Ovary (tissue), 9 donors: Measurements from ENCODE around the gene AGT. TPM values are rescaled to one million over a fixed set of nuclear protein-coding genes. Genes with fewer than 3 reads are reported as not detected.

Experiments used
- DNase-seq, 5 donors: peaks; one replicate each; pipeline ENCODE4 v3.0.0-alpha.2; 2019 to 2020
- H3K27ac ChIP-seq, 2 donors: fragments of 200-600 bp; one replicate each; pipeline versions ENCODE4 v1.5.1 to v1.8.0; 2019 to 2022
- H3K27me3 ChIP-seq: fragments of 200-600 bp; one replicate; pipeline ENCODE4 v1.8.0; 2022
- H3K36me3 ChIP-seq: fragments of 200-600 bp; sonication (generic); one replicate; pipeline ENCODE4 v1.5.1; 2019
- H3K4me1 ChIP-seq: one replicate; pipeline ENCODE4 v1.8.1; 2013; ENCODE audit warnings: mild to moderate bottlenecking, moderate library complexity; ENCODE audit not compliant: insufficient read depth
- H3K4me3 ChIP-seq: fragments of 200-600 bp; sonication (generic); one replicate; pipeline ENCODE4 v1.5.1; 2017
- H3K9me3 ChIP-seq, 2 donors: fragments of 200-600 bp in 1 of 2; sonication (generic) in 1 of 2; one replicate each; pipeline versions ENCODE4 v1.5.1 to v1.8.1; 2013 to 2019; ENCODE audit warnings: mild to moderate bottlenecking in 1 of 2, moderate library complexity in 1 of 2
- EP300 ChIP-seq: sonication (generic); formaldehyde crosslinking; IDR thresholded peaks from one replicate; pipeline ENCODE4 v1.6.1; 2017; ENCODE audit warnings: antibody characterized with exemption
- POLR2A ChIP-seq: fragments of 450-650 bp; IDR thresholded peaks from one replicate; pipeline ENCODE4 v1.6.1; 2017; ENCODE audit warnings: antibody characterized with exemption, mild to moderate bottlenecking, moderate library complexity
- WGBS, 3 donors: extraction: QIAGEN DNeasy Blood & Tissue Kit in 1 of 3; methylation state at CpG; one replicate each; pipeline versions ENCODE4 v1.1.5 to v1.1.7; 2013 to 2017; 5-methylcytosine and 5-hydroxymethylcytosine counted together
- intact Hi-C, 4 donors: fragments of 100-400 bp; cut with DNase I; formaldehyde crosslinking; loops; one replicate each; pipeline versions ENCODE4 v1.11.0 to v1.15.1; 2022 to 2023
- polyA plus RNA-seq, 2 donors: library from polyadenylated mRNA; stranded (reverse); fragments of 200-250 nt in 1 of 2; fragments of 350-450 nt in 1 of 2; fragmentation: Illumina TruSeq in 1 of 2; extraction: RNeasy Lipid Tissue Mini Kit (QIAGEN cat#74804) in 1 of 2; gene quantifications; one replicate each; pipeline ENCODE4 v1.2.3, GENCODE V29; 2013 to 2014
- total RNA-seq, 7 donors: library from RNA; depleted of rRNA in 2 of 7; stranded (reverse); fragments of >200 nt in 2 of 7; fragmentation: NEBNext Ultra II Directional in 3 of 7; extraction: Animal tissue kit (Norgen Biotek cat#: 25700) in 3 of 7; gene quantifications; one replicate each; pipeline versions ENCODE4 v1.1.0 to v1.2.4, GENCODE V29; 2016 to 2023
- TF ChIP-seq, protein P1 (sequence below), 3 donors: fragments of 450-650 bp in 2 of 3; fragments of 200-600 bp in 1 of 3; IDR thresholded peaks; one replicate each; pipeline versions ENCODE4 v1.5.1 to v1.8.0; 2016 to 2022; ENCODE audit warnings: antibody characterized with exemption in 3 of 3, mild to moderate bottlenecking in 1 of 3
- donor health status: DM: no; HTN: no; CAD: no; lungs with moderate emphysema.
- donor health status: DM: no; HTN: no; CAD: no.
- donor health status: Bipolar disorder and iron deficiency.
- donor health status: DM: yes; HTN: yes; CAD: no.
- donor health status: DM: no; HTN: no; CAD: no.
- donor health status: DM: yes; HTN: yes; CAD: no.

Gene AGT
- total and polyA plus RNA-seq, 9 donors = 0.60 to 10.0 (median 3.3) TPM

DNA sequence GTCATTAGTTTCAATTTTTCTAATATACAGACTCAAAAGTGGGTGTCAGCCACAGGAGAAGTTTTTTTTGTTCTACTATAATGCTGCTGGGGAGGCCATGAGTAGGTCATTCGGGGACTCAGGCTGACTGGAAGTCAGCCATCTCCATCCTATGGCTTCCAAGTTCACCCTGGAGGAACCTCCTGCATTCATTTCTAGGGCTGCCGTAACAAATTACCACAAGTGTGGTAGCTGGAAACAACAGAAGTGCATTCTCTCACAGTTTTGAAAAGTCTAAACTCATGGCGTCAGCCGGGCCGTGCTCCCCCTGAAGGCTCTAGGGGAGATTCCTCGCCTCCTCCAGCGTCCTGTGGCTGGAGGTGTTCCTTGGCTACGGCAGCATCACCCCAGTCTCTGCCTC lies 17.7 kb downstream of the AGT start:
- Histone ChIP-seq H3K27me3 (no peaks in the 10 kb centered on the region), H3K4me1 (no peaks in the 10 kb centered on the region), H3K9me3 (no peaks in the 10 kb centered on the region), H3K4me3 (no peak overlapping the region), H3K27ac (no peak overlapping the region), H3K36me3 (no peaks in the 10 kb centered on the region)
- TF ChIP-seq POLR2A (no peak), EP300 (no peak)
- TF ChIP-seq, protein P1, sequence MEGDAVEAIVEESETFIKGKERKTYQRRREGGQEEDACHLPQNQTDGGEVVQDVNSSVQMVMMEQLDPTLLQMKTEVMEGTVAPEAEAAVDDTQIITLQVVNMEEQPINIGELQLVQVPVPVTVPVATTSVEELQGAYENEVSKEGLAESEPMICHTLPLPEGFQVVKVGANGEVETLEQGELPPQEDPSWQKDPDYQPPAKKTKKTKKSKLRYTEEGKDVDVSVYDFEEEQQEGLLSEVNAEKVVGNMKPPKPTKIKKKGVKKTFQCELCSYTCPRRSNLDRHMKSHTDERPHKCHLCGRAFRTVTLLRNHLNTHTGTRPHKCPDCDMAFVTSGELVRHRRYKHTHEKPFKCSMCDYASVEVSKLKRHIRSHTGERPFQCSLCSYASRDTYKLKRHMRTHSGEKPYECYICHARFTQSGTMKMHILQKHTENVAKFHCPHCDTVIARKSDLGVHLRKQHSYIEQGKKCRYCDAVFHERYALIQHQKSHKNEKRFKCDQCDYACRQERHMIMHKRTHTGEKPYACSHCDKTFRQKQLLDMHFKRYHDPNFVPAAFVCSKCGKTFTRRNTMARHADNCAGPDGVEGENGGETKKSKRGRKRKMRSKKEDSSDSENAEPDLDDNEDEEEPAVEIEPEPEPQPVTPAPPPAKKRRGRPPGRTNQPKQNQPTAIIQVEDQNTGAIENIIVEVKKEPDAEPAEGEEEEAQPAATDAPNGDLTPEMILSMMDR (IDR thresholded peaks at IDR 0.05) = no peak
- intact Hi-C loops = no loop called here
- DNase-seq = no peak
- WGBS, 3 donors = 69 to 78% (median 73%) methylated on average over 8 of the region's 8 CpGs

DNA sequence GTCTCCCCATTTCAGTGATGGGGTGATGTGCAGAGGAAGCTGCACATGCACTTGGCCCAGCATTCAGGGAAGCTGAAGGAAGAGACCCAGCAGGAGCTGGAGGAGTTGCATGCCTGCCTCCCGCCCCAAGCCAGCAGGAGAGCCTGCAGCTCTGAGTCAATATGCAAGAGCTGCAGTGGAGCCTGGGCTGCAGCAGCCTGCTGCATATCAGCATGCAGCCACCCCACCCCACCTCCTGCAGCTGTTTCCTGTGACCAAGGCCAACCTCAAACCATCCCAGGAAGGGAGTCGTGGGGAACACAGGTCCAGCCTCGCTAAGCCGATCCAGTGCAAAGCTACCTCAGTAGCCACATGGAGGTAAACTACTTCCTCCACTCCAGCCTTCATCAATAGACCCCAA lies 18.9 kb downstream of the AGT start:
- Histone ChIP-seq H3K27ac (no peak overlapping the region), H3K4me1 (no peaks in the 10 kb centered on the region), H3K4me3 (no peak overlapping the region), H3K27me3 (no peaks in the 10 kb centered on the region), H3K9me3 (no peaks in the 10 kb centered on the region), H3K36me3 (no peaks in the 10 kb centered on the region)
- WGBS, 3 donors = 39 to 48% (median 42%) methylated on average over 4 of the region's 4 CpGs
- DNase-seq = no peak
- intact Hi-C loops = no loop called here
- TF ChIP-seq EP300 = no peak
- TF ChIP-seq POLR2A = no peak

DNA sequence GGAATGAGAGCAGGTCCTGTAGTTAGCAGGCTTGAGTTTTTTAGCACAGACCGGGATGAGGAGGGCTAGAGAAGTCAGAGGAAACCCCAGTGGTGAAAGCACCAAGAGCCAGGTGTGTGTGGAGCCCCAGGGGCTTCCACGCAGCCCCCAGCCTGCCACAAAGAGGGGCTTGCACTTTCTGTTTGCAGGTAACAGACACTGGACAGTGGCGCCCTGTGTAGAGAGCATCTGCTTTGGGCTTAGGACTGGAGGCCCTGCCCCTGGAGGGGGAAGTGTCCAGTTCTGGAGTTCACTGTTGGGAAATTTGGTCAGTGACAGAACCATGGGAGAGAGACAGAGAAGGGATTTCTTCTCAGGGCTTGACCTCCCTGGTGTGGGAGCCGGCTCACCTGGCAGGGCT lies 19.5 kb downstream of the AGT start:
- H3K4me1 ChIP-seq = no peaks in the 10 kb centered on the region
- no peaks in the 10 kb centered on the region for H3K27me3 ChIP-seq
- intact Hi-C loops = no loop called here
- H3K9me3 ChIP-seq = no peaks in the 10 kb centered on the region
- H3K27ac ChIP-seq = no peak overlapping the region
- 81 to 88% (median 84%) methylated on average over 4 of the region's 4 CpGs for WGBS, 3 donors
- DNase-seq = no peak
- no peak for TF ChIP-seq EP300
- TF ChIP-seq, protein P1 (IDR thresholded peaks at IDR 0.05) = no peak
- TF ChIP-seq POLR2A = no peak
- no peak overlapping the region for H3K4me3 ChIP-seq
- no peaks in the 10 kb centered on the region for H3K36me3 ChIP-seq

DNA sequence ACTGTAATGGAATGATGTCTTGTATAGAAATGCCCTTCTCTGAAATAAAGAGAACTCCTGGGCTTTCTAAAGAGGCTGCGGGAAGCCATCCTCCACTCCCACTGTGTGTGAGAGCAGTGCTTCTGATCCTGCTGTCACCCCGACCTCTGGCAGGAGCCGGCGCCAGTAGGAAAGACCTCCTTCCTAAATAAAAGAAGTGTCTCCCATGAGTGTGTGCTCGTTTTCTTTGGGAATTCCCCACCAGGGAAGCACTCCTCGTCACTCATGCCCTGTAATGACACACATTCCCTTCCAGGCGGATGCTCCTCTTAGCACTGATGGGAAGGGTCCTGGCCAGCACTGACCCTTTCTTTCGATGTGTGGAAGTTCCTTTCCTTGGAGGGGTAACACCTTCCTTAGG lies 20.1 kb downstream of the AGT start:
- H3K4me1 ChIP-seq = no peaks in the 10 kb centered on the region
- no peaks in the 10 kb centered on the region for H3K9me3 ChIP-seq
- no peak for TF ChIP-seq POLR2A
- no peak for TF ChIP-seq EP300
- TF ChIP-seq, protein P1 (IDR thresholded peaks at IDR 0.05) = no peak
- intact Hi-C loops = no loop called here
- H3K27me3 ChIP-seq = no peaks in the 10 kb centered on the region
- no peak for DNase-seq
- H3K36me3 ChIP-seq = no peaks in the 10 kb centered on the region
- no peak overlapping the region for H3K27ac ChIP-seq
- 84 to 88% (median 84%) methylated on average over 8 of the region's 8 CpGs for WGBS, 3 donors
- H3K4me3 ChIP-seq = no peak overlapping the region

DNA sequence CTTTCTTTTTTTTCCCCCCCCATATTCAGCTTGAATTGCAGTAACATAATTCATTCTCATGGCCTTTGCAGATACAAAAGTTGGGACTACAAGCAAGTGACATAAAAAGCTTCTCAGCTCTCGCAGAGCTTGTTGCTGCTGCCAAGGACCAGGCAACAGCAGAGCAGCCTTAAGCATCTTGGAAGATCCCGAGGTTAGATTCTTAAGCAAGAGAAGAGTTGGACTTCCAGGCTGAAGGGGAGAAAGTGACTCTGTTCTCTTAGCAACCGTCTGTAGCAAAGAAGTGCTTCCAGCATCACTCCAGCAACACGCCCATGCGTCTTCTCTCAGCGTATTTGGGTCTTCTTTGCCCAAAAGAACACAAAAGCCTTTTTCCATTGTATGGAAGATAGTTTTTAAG lies 20.7 kb downstream of the AGT start:
- Histone ChIP-seq H3K4me1 (no peaks in the 10 kb centered on the region), H3K27ac (no peak overlapping the region), H3K27me3 (no peaks in the 10 kb centered on the region), H3K36me3 (no peaks in the 10 kb centered on the region), H3K9me3 (no peaks in the 10 kb centered on the region), H3K4me3 (no peak overlapping the region)
- TF ChIP-seq EP300 (no peak), POLR2A (no peak)
- TF ChIP-seq, protein P1 (IDR thresholded peaks at IDR 0.05) = no peak
- intact Hi-C loops = no loop called here
- WGBS, 3 donors = 80 to 85% (median 83%) methylated on average over 6 of the region's 6 CpGs
- DNase-seq = no peak
